ENCODE measurements around the gene MCEMP1.

The MCEMP1 gene

GRCh38 chr19:7678971-7679751, 2.3 kb downstream of the MCEMP1 start:
- Histone ChIP-seq H3K4me3 (ENCODE audit: low read depth in 1 of 2, low read length in 2 of 2) (no peak overlapping the region), H3K4me1 (ENCODE audit: control insufficient read depth in 1 of 2, insufficient read depth in 2 of 2, low read length in 2 of 2) (peaks cover 0 to 20% of the 10 kb centered on the region in 2 donors), H3K36me3 (ENCODE audit: control insufficient read depth in 1 of 2, insufficient read depth in 2 of 2, low read length in 2 of 2) (peaks cover 0 to 15% of the 10 kb centered on the region in 2 donors), H3K27me3 (ENCODE audit: low read depth, low read length) (peaks cover 4% of the 10 kb centered on the region), H3K9me3 (ENCODE audit: control insufficient read depth in 1 of 2, low read length in 2 of 2) (no peaks in the 10 kb centered on the region), H3K27ac (ENCODE audit: low read length) (no peak overlapping the region)

GRCh38 chr19:7679771-7680605, 3.1 kb downstream of the MCEMP1 start:
- Histone ChIP-seq H3K27ac (ENCODE audit: low read length) (no peak overlapping the region), H3K27me3 (ENCODE audit: low read depth, low read length) (peaks cover 4% of the 10 kb centered on the region), H3K9me3 (ENCODE audit: control insufficient read depth in 1 of 2, low read length in 2 of 2) (no peaks in the 10 kb centered on the region), H3K4me3 (ENCODE audit: low read depth in 1 of 2, low read length in 2 of 2) (peak overlapping the region; percentile 74 to 92), H3K4me1 (ENCODE audit: control insufficient read depth in 1 of 2, insufficient read depth in 2 of 2, low read length in 2 of 2) (peaks cover 0 to 20% of the 10 kb centered on the region in 2 donors), H3K36me3 (ENCODE audit: control insufficient read depth in 1 of 2, insufficient read depth in 2 of 2, low read length in 2 of 2) (peaks cover 0 to 15% of the 10 kb centered on the region in 2 donors)

GRCh38 chr19:7680606-7681339, 3.9 kb downstream of the MCEMP1 start, which contains the start of gene TRAPPC5:
Gene TRAPPC5, plus strand, starts transcription at chr19:7680833. Its CDS starts 1,421 bp downstream, at chr19:7682254.
- peaks cover 4% of the 10 kb centered on the region for H3K27me3 ChIP-seq (ENCODE audit: low read depth, low read length)
- peak within 1 kb of the TSS; percentile 63 for H3K27ac ChIP-seq (ENCODE audit: low read length)
- H3K36me3 ChIP-seq (ENCODE audit: control insufficient read depth in 1 of 2, insufficient read depth in 2 of 2, low read length in 2 of 2): peaks cover 0 to 15% of the 10 kb centered on the region in 2 donors
- H3K4me3 ChIP-seq (ENCODE audit: low read depth in 1 of 2, low read length in 2 of 2): peak within 1 kb of the TSS; percentile 74 to 92
- no peaks in the 10 kb centered on the region for H3K9me3 ChIP-seq (ENCODE audit: control insufficient read depth in 1 of 2, low read length in 2 of 2)
- H3K4me1 ChIP-seq (ENCODE audit: control insufficient read depth in 1 of 2, insufficient read depth in 2 of 2, low read length in 2 of 2): peaks cover 0 to 20% of the 10 kb centered on the region in 2 donors

- H3K27ac ChIP-seq (ENCODE audit: low read length): peak overlapping the region; percentile 63
- H3K27me3 ChIP-seq (ENCODE audit: low read depth, low read length): peaks cover 4% of the 10 kb centered on the region
- peaks cover 0 to 20% of the 10 kb centered on the region in 2 donors for H3K4me1 ChIP-seq (ENCODE audit: control insufficient read depth in 1 of 2, insufficient read depth in 2 of 2, low read length in 2 of 2)
- peaks cover 0 to 15% of the 10 kb centered on the region in 2 donors for H3K36me3 ChIP-seq (ENCODE audit: control insufficient read depth in 1 of 2, insufficient read depth in 2 of 2, low read length in 2 of 2)
- no peaks in the 10 kb centered on the region for H3K9me3 ChIP-seq (ENCODE audit: control insufficient read depth in 1 of 2, low read length in 2 of 2)
- peak overlapping the region; percentile 74 to 92 for H3K4me3 ChIP-seq (ENCODE audit: low read depth in 1 of 2, low read length in 2 of 2)
Measured at GRCh38 chr19:7681340-7682174, 4.7 kb downstream of the MCEMP1 start.

- peaks cover 0 to 20% of the 10 kb centered on the region in 2 donors for H3K4me1 ChIP-seq (ENCODE audit: control insufficient read depth in 1 of 2, insufficient read depth in 2 of 2, low read length in 2 of 2)
- peaks cover 0 to 15% of the 10 kb centered on the region in 2 donors for H3K36me3 ChIP-seq (ENCODE audit: control insufficient read depth in 1 of 2, insufficient read depth in 2 of 2, low read length in 2 of 2)
- H3K27me3 ChIP-seq (ENCODE audit: low read depth, low read length): peaks cover 3% of the 10 kb centered on the region
- peak overlapping the region in 1 of 2 donors; percentile 92 for H3K4me3 ChIP-seq (ENCODE audit: low read depth in 1 of 2, low read length in 2 of 2)
- no peak overlapping the region for H3K27ac ChIP-seq (ENCODE audit: low read length)
- H3K9me3 ChIP-seq (ENCODE audit: control insufficient read depth in 1 of 2, low read length in 2 of 2): no peaks in the 10 kb centered on the region
Measured at GRCh38 chr19:7682175-7682855, 5.4 kb downstream of the MCEMP1 start.

GRCh38 chr19:7685546-7686445, 8.9 kb downstream of the MCEMP1 start:
- Histone ChIP-seq H3K4me1 (ENCODE audit: control insufficient read depth in 1 of 2, insufficient read depth in 2 of 2, low read length in 2 of 2) (peaks cover 0 to 14% of the 10 kb centered on the region in 2 donors), H3K27me3 (ENCODE audit: low read depth, low read length) (no peaks in the 10 kb centered on the region), H3K27ac (ENCODE audit: low read length) (no peak overlapping the region), H3K9me3 (ENCODE audit: control insufficient read depth in 1 of 2, low read length in 2 of 2) (no peaks in the 10 kb centered on the region), H3K36me3 (ENCODE audit: control insufficient read depth in 1 of 2, insufficient read depth in 2 of 2, low read length in 2 of 2) (peaks cover 0 to 15% of the 10 kb centered on the region in 2 donors), H3K4me3 (ENCODE audit: low read depth in 1 of 2, low read length in 2 of 2) (no peak overlapping the region)

- peaks cover 0 to 7% of the 10 kb centered on the region in 2 donors for H3K4me1 ChIP-seq (ENCODE audit: control insufficient read depth in 1 of 2, insufficient read depth in 2 of 2, low read length in 2 of 2)
- H3K27me3 ChIP-seq (ENCODE audit: low read depth, low read length): no peaks in the 10 kb centered on the region
- H3K36me3 ChIP-seq (ENCODE audit: control insufficient read depth in 1 of 2, insufficient read depth in 2 of 2, low read length in 2 of 2): peaks cover 0 to 14% of the 10 kb centered on the region in 2 donors
- no peaks in the 10 kb centered on the region for H3K9me3 ChIP-seq (ENCODE audit: control insufficient read depth in 1 of 2, low read length in 2 of 2)
- no peak overlapping the region for H3K4me3 ChIP-seq (ENCODE audit: low read depth in 1 of 2, low read length in 2 of 2)
- H3K27ac ChIP-seq (ENCODE audit: low read length): no peak overlapping the region
Measured at GRCh38 chr19:7687177-7687576, 10.3 kb downstream of the MCEMP1 start.

- H3K27ac ChIP-seq (ENCODE audit: low read length): no peak overlapping the region
- H3K9me3 ChIP-seq (ENCODE audit: control insufficient read depth in 1 of 2, low read length in 2 of 2): no peaks in the 10 kb centered on the region
- no peak overlapping the region for H3K4me3 ChIP-seq (ENCODE audit: low read depth in 1 of 2, low read length in 2 of 2)
Measured at GRCh38 chr19:7689165-7689564, 12.3 kb downstream of the MCEMP1 start.

GRCh38 chr19:7690779-7691258, 13.9 kb downstream of the MCEMP1 start:
- no peaks in the 10 kb centered on the region for H3K4me1 ChIP-seq (ENCODE audit: control insufficient read depth in 1 of 2, insufficient read depth in 2 of 2, low read length in 2 of 2)
- H3K4me3 ChIP-seq (ENCODE audit: low read depth in 1 of 2, low read length in 2 of 2): no peak overlapping the region
- H3K36me3 ChIP-seq (ENCODE audit: control insufficient read depth in 1 of 2, insufficient read depth in 2 of 2, low read length in 2 of 2): no peaks in the 10 kb centered on the region
- H3K27ac ChIP-seq (ENCODE audit: low read length): no peak overlapping the region
- H3K27me3 ChIP-seq (ENCODE audit: low read depth, low read length): no peaks in the 10 kb centered on the region
- H3K9me3 ChIP-seq (ENCODE audit: control insufficient read depth in 1 of 2, low read length in 2 of 2): no peaks in the 10 kb centered on the region

More at GRCh38 chr19:7689165-7689564, 12.3 kb downstream of the MCEMP1 start:
- Histone ChIP-seq H3K27me3 (ENCODE audit: low read depth, low read length) (no peaks in the 10 kb centered on the region), H3K36me3 (ENCODE audit: control insufficient read depth in 1 of 2, insufficient read depth in 2 of 2, low read length in 2 of 2) (no peaks in the 10 kb centered on the region), H3K4me1 (ENCODE audit: control insufficient read depth in 1 of 2, insufficient read depth in 2 of 2, low read length in 2 of 2) (no peaks in the 10 kb centered on the region)

All from muscle layer of duodenum (tissue), 2 donors.